ENCODE data around the gene FHL1.
A peak's percentile ranks its signal among the peaks of the same experiment; 100 is the strongest.

The FHL1 gene

DNA sequence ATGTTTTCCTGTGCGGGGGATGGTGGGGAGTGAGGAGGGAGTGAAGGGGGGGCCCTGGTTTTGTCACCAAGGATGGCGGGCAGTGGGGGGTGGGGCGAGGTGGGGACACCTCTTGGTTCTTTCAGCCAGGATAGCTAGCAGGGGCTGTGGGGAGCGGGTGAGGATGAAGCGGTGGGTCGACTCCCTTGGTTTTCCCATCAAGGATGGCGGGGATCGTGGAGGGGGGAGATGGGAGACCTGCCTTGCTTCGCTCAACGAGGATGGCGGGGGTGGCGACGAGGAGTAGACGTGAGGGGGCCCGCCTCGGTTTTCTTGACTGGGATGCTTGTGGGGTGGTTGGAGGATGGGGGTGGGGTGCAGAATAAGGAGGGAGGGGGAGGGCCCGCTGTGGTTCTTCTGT, 643 bp downstream of the FHL1 start:
- Histone ChIP-seq H3K27me3 (ENCODE audit: insufficient read depth, insufficient read length) (peaks cover 30% of the 10 kb centered on the region), H3K4me1 (ENCODE audit: insufficient read depth, insufficient read length) (no peaks in the 10 kb centered on the region), H3K9me3 (ENCODE audit: insufficient read depth, low read length) (no peaks in the 10 kb centered on the region), H3K4me3 (ENCODE audit: insufficient read length, low read depth) (peak overlapping the region; percentile 21), H3K36me3 (ENCODE audit: insufficient read depth, insufficient read length, low read length) (no peaks in the 10 kb centered on the region), H3K9ac (ENCODE audit: insufficient read length, low read depth) (no peak overlapping the region)
- TF ChIP-seq ZNF274 (IDR thresholded peaks at IDR 0.05; ENCODE audit: low read depth, low read length), result no peak
- TF ChIP-seq YY1 (IDR thresholded peaks at IDR 0.05; ENCODE audit: insufficient read depth, insufficient read length), result no peak
- TF ChIP-seq SUZ12 (IDR thresholded peaks at IDR 0.05; ENCODE audit: extremely low read depth, insufficient read depth, insufficient read length), result no peak
- no peak for DNase-seq (ENCODE audit: low read depth, low spot score)

DNA sequence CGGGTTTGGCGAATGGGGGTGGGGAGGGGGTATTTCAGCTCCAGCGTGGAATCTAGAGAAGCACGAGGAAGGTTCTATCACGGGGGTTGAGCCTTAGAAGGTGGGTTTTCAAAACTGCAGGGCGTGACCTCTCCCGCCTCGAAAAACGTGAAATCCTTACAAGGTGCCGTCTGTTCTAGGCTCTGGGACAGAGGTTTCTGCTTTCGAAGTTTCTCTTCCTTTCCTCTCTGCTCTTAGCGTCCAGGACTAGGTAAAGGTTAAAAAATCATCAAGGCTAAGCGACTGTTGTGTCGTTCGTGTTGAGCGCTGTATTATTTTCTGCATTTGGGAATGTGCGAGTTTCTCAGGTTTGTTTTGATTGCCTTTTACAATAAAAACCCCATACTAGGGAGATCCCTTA, 1.1 kb downstream of the FHL1 start:
- Histone ChIP-seq H3K9ac (ENCODE audit: insufficient read length, low read depth) (no peak overlapping the region), H3K4me3 (ENCODE audit: insufficient read length, low read depth) (no peak overlapping the region), H3K27me3 (ENCODE audit: insufficient read depth, insufficient read length) (peaks cover 30% of the 10 kb centered on the region), H3K9me3 (ENCODE audit: insufficient read depth, low read length) (no peaks in the 10 kb centered on the region), H3K4me1 (ENCODE audit: insufficient read depth, insufficient read length) (no peaks in the 10 kb centered on the region), H3K36me3 (ENCODE audit: insufficient read depth, insufficient read length, low read length) (no peaks in the 10 kb centered on the region)
- DNase-seq (ENCODE audit: low read depth, low spot score), result no peak
- TF ChIP-seq YY1 (IDR thresholded peaks at IDR 0.05; ENCODE audit: insufficient read depth, insufficient read length) (no peak), SUZ12 (IDR thresholded peaks at IDR 0.05; ENCODE audit: extremely low read depth, insufficient read depth, insufficient read length) (no peak), ZNF274 (IDR thresholded peaks at IDR 0.05; ENCODE audit: low read depth, low read length) (no peak)

DNA sequence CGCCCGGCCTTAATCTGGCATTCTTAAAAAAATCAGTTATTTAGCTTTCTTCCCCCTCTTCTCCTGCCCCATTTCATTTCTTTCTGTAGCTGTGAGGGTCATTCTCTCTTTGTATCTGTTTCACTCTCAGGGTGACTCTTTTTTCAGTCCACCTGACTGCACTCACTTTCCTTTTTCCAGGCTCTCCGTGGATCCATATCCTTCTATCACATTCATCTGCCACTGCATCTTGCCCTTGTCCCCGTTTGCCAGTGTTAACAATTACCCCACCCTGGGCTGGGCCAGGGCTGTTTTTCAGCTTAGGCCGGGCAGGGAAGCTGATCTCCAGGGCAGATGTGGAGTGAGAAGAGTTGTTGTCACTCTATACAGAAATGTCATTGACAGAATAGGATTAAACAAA, 7.7 kb downstream of the FHL1 start:
- Histone ChIP-seq H3K4me1 (ENCODE audit: insufficient read depth, insufficient read length) (no peaks in the 10 kb centered on the region), H3K36me3 (ENCODE audit: insufficient read depth, insufficient read length, low read length) (no peaks in the 10 kb centered on the region), H3K27me3 (ENCODE audit: insufficient read depth, insufficient read length) (no peaks in the 10 kb centered on the region), H3K9me3 (ENCODE audit: insufficient read depth, low read length) (no peaks in the 10 kb centered on the region), H3K4me3 (ENCODE audit: insufficient read length, low read depth) (no peak overlapping the region), H3K9ac (ENCODE audit: insufficient read length, low read depth) (no peak overlapping the region)
- no peak for DNase-seq (ENCODE audit: low read depth, low spot score)
- TF ChIP-seq YY1 (IDR thresholded peaks at IDR 0.05; ENCODE audit: insufficient read depth, insufficient read length) (no peak), SUZ12 (IDR thresholded peaks at IDR 0.05; ENCODE audit: extremely low read depth, insufficient read depth, insufficient read length) (no peak), ZNF274 (IDR thresholded peaks at IDR 0.05; ENCODE audit: low read depth, low read length) (no peak)

DNA sequence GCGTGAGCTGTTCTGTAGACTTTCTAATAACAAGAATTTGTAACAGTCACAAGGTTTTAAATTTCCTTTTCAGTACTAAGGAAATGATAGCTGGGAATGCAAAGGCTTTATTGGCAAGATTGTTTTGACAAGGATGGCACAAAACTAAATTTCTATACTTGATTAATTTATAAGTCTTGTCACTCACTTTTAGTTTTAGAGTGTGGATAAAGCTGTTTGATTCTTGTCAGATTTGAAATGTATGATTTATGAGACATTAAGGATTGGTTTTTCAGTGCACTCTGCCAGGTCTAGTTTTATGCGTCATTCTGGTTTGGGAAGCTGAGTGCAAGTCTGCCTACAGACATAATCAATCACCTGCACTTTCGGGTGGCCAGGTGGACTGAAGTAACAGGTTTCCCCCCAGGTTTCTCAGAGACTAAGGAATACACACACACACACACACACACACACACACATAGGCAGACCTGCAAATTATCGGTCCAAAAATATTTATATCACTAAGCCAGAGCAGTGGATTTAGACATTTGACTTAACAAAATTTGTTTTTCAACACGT, 9.3 kb downstream of the FHL1 start:
- Histone ChIP-seq H3K9me3 (ENCODE audit: insufficient read depth, low read length) (no peaks in the 10 kb centered on the region), H3K9ac (ENCODE audit: insufficient read length, low read depth) (no peak overlapping the region), H3K27me3 (ENCODE audit: insufficient read depth, insufficient read length) (no peaks in the 10 kb centered on the region), H3K36me3 (ENCODE audit: insufficient read depth, insufficient read length, low read length) (no peaks in the 10 kb centered on the region), H3K4me1 (ENCODE audit: insufficient read depth, insufficient read length) (no peaks in the 10 kb centered on the region), H3K4me3 (ENCODE audit: insufficient read length, low read depth) (no peak overlapping the region)
- TF ChIP-seq ZNF274 (IDR thresholded peaks at IDR 0.05; ENCODE audit: low read depth, low read length) (no peak), SUZ12 (IDR thresholded peaks at IDR 0.05; ENCODE audit: extremely low read depth, insufficient read depth, insufficient read length) (no peak)
- no peak for DNase-seq (ENCODE audit: low read depth, low spot score)

DNA sequence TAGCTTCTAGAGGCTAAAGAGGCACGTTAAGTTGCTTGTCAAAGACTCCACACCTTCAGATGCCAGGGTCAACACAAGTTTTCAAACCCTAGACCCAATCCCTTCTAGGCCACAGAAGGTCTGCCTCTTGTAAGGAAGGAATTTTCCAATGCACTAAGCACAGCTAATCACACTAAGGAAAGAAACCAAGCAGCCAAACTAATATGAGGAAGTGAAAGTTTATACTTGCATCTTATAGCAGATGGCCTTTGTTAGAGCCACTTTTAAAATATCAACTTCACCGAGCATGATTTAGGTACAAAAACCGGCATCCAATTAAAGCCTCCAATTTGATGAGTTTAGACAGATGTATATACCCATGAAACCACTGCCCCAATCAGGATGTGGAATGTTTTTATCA, 9.9 kb downstream of the FHL1 start:
- Histone ChIP-seq H3K4me3 (ENCODE audit: insufficient read length, low read depth) (no peak overlapping the region), H3K27me3 (ENCODE audit: insufficient read depth, insufficient read length) (no peaks in the 10 kb centered on the region), H3K9ac (ENCODE audit: insufficient read length, low read depth) (no peak overlapping the region), H3K36me3 (ENCODE audit: insufficient read depth, insufficient read length, low read length) (no peaks in the 10 kb centered on the region), H3K9me3 (ENCODE audit: insufficient read depth, low read length) (no peaks in the 10 kb centered on the region), H3K4me1 (ENCODE audit: insufficient read depth, insufficient read length) (no peaks in the 10 kb centered on the region)
- TF ChIP-seq ZNF274 (IDR thresholded peaks at IDR 0.05; ENCODE audit: low read depth, low read length) (no peak), SUZ12 (IDR thresholded peaks at IDR 0.05; ENCODE audit: extremely low read depth, insufficient read depth, insufficient read length) (no peak), YY1 (IDR thresholded peaks at IDR 0.05; ENCODE audit: insufficient read depth, insufficient read length) (no peak)
- no peak for DNase-seq (ENCODE audit: low read depth, low spot score)

DNA sequence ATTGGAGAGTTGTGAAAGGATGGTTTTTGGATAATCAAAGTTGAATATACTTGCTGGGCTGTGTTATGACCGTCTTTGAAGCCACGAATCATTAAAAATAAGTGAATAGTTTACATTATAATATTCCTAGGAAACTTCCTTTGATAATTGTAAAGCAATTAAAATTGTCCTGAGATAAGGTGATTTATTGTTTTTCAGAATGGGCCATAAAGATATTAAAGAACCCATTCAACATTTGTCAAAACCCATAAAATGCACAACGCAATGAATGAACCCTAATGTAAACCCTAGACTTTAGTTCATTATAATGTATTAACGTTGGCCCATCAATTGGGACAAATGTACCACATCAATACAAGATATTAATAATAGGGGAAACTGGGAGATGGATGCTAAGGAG, 11.4 kb downstream of the FHL1 start:
- Histone ChIP-seq H3K4me1 (ENCODE audit: insufficient read depth, insufficient read length) (no peaks in the 10 kb centered on the region), H3K27me3 (ENCODE audit: insufficient read depth, insufficient read length) (no peaks in the 10 kb centered on the region), H3K9me3 (ENCODE audit: insufficient read depth, low read length) (no peaks in the 10 kb centered on the region), H3K4me3 (ENCODE audit: insufficient read length, low read depth) (no peak overlapping the region), H3K9ac (ENCODE audit: insufficient read length, low read depth) (no peak overlapping the region), H3K36me3 (ENCODE audit: insufficient read depth, insufficient read length, low read length) (no peaks in the 10 kb centered on the region)
- TF ChIP-seq ZNF274 (IDR thresholded peaks at IDR 0.05; ENCODE audit: low read depth, low read length) (no peak), SUZ12 (IDR thresholded peaks at IDR 0.05; ENCODE audit: extremely low read depth, insufficient read depth, insufficient read length) (no peak), YY1 (IDR thresholded peaks at IDR 0.05; ENCODE audit: insufficient read depth, insufficient read length) (no peak)
- no peak for DNase-seq (ENCODE audit: low read depth, low spot score)

DNA sequence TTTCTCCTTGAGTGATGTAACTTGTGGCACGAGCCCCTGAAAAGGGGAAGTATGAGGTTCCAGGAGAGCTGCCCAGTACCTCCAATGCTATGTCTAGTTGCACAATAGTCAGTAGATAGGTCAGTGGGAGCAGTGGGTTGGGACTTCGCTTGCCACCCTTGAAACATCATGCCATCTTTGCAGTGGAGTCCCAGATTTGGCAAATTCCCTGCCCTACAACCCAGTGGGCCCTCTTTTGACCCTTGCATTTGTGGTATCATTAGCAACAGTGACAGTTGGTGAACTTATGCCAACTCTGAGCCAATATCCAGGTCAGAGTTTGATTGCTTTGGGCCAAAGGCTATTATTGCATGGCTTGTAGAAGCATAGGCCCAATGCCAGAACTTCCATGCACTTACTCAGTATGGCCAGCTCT, 12.3 kb downstream of the FHL1 start:
- Histone ChIP-seq H3K27me3 (ENCODE audit: insufficient read depth, insufficient read length) (no peaks in the 10 kb centered on the region), H3K36me3 (ENCODE audit: insufficient read depth, insufficient read length, low read length) (no peaks in the 10 kb centered on the region), H3K9ac (ENCODE audit: insufficient read length, low read depth) (no peak overlapping the region), H3K4me3 (ENCODE audit: insufficient read length, low read depth) (no peak overlapping the region), H3K4me1 (ENCODE audit: insufficient read depth, insufficient read length) (no peaks in the 10 kb centered on the region), H3K9me3 (ENCODE audit: insufficient read depth, low read length) (no peaks in the 10 kb centered on the region)
- DNase-seq (ENCODE audit: low read depth, low spot score), result no peak
- no peak for TF ChIP-seq ZNF274 (IDR thresholded peaks at IDR 0.05; ENCODE audit: low read depth, low read length)
- no peak for TF ChIP-seq SUZ12 (IDR thresholded peaks at IDR 0.05; ENCODE audit: extremely low read depth, insufficient read depth, insufficient read length)
- TF ChIP-seq YY1 (IDR thresholded peaks at IDR 0.05; ENCODE audit: insufficient read depth, insufficient read length), result no peak

All from NT2/D1 (cell line).